CD4-positive, alpha-beta T cell treated with Interleukin-12 subunit alpha and Interleukin-12 subunit beta, for 1 hour (primary cell): ENCODE data around the gene TMEM132E.

Experiments used
- DNase-seq: peaks from one replicate; pipeline ENCODE4 v3.0.0-alpha.2; 2020

TMEM132E gene

DNA sequence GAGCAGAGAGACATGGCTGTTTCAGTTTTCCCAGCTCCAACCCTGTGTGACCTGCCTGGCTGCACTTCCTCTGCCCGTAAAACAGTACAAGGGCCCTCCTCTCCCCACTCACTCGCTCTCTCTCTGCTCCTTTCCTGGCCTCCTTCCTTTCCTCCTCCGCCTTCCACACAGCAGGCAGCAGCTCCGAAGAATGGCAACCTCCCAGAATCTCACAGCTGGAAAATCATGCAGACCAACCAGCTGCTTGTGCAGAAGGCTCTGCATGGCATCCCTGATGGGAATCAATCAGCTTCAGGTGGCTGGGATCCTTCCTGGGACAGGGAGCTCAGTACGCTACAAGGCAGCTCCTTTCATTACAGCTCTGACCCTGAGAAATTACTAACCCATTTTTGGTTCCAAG lies 27.4 kb downstream of the TMEM132E start:
- DNase-seq, result no peak

DNA sequence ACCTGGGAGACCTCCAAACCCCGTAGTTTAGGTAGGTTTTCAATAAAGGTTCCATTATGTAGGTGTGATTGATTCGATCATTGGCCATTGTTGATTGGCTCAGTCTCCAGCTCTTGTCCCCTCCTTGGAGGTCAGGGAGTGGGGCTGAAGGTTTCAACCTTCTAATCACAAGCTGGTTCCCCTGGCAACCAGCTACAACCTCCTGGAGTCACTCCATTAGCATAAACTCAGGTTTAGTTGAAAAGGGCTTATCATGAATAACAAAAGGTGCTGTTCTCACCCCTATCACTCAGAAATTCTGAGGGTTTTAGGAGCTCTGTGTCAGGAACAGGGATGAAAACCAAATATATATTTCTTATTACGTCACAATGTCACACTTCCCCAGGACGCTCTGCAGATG lies 28.5 kb downstream of the TMEM132E start:
- DNase-seq, result no peak

- no peak for DNase-seq
Measured at GRCh38 chr17:34609210-34609609, 29.8 kb downstream of the TMEM132E start.

DNA sequence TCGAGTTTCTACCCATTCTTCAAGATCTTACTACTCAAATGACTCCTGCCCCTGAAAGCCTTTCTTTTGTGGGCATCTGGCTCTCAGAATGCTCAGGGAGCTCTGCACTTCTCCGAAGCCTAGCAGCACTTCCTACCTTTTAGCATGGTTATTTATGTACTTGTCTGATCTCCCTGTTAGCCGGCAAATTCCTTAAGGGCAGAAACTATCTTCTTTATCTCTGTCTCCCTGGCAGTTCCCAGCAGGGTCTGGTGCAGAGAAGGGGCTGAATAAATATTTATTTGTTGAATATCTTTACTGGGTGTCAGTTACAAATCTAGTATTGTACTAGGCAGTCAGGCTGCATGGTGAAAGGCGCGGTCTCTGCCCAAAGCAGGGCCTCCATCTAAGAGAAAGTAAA lies 30.7 kb downstream of the TMEM132E start:
- no peak for DNase-seq

DNA sequence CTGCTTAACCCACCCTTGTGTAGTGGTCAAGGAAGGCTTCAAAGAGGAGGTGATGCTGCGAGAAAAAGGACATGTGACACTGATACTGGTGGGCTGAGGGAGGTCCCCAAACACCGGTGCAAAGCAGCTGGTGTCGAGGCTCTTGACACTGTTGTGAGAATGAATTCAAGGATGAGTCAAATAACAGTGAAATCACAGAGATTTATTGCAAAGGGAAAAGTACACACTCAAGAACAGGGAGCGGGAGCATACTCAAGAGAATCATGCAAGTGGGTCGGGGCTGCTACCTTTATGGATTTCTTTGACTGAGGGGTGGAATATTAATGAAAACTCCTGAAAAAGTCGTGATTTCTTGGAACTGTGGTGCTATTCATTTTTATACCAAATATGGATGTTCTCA lies 31.1 kb downstream of the TMEM132E start:
- DNase-seq, result no peak

GRCh38 chr17:34613064-34614019 lies 34.0 kb downstream of the TMEM132E start:
- no peak for DNase-seq

DNA sequence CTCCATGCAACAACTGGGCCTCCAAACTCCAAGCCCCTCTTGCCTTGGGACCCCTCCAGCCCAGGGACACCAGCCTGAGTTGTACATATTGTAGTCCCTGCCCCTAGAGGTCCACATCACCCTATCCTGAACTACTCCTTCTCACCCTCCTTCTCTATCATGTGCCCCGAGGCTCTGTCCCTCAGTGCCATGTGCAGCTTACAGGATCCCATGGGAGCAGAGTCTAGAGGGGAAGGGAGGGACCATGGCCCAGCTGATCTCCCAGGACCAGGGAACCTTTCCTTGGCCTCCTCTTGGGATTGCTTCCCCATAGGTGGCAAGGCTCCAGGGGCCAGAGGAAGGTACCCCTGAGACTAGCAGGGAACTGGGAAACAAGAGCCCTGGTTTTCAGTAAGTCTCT lies 35.3 kb downstream of the TMEM132E start:
- DNase-seq, result no peak

GRCh38 chr17:34615326-34615725 lies 35.9 kb downstream of the TMEM132E start:
- no peak for DNase-seq

GRCh38 chr17:34616148-34616547 lies 36.8 kb downstream of the TMEM132E start:
- no peak for DNase-seq

DNA sequence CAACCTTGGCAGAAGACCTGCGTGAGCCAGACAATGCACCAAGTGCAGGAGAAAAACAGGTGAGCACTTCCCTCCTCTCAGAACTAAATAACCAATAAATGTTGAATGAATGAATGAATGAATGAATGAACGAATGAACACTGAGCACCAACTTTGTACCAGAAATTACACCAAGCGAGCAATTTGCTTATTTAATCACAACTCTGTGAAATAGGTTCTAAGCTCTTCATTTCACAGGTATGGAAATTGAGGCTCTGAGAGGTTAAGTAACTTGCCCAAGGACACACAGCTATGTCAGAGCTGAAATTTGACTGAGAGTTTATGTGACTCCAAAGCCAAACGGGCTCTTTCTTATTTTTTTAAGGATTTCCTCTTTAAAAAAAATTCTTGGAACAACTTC lies 38.0 kb downstream of the TMEM132E start:
- DNase-seq, result no peak

- DNase-seq, result no peak
Measured at GRCh38 chr17:34619687-34620217, 40.4 kb downstream of the TMEM132E start.

DNA sequence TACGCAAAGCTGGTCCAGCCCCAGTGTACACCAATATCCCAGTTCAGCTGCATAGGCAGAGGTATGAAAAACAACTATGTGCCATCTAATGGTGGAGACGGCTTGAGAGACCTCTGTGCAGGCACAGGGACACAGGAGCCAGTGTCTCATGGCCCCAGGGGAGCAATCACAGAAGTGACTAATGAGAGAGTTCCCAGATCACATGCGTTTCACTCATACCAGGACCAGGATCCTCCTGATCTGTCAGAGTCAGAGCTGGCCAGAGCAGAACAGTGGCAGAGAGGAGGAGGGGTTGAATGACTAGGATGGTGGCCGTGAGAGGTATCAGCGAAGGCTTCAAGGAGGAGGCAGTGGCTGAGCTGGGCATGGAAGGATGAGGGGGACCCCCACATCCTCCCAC lies 41.1 kb downstream of the TMEM132E start:
- no peak for DNase-seq

GRCh38 chr17:34622862-34623623 lies 43.7 kb downstream of the TMEM132E start:
- DNase-seq, result no peak

- no peak for DNase-seq
Measured at GRCh38 chr17:34623856-34624766, 44.7 kb downstream of the TMEM132E start.

DNA sequence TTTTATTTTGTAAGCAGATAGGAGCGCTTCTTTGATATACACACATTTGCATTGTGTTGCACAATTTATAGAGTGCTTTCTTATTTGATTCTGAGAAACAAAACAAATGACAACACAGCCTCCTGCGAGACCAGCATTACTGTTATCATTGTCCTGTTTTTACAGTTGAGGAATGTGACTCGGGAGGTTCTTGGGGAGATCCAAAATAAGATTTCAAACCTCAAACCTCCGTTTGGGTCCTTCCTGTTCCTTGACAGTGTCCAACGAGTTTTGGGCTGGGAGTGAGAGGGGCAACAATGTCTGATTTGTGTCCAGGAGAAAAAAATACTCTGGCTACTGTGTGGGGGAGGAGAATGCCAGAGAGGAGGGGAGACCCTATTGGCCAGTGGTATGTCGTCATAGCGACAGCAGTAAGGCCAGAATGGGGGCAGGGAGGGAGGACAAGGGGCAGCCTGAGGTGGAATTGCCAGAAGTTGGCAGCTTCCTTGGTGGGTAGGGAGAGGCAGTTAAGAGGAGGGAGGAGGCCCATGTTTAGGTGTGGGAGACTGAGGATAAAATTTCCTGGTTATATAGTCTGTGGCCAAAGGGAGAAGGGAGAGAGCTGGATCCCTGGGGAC lies 45.5 kb downstream of the TMEM132E start:
- DNase-seq, result no peak

DNA sequence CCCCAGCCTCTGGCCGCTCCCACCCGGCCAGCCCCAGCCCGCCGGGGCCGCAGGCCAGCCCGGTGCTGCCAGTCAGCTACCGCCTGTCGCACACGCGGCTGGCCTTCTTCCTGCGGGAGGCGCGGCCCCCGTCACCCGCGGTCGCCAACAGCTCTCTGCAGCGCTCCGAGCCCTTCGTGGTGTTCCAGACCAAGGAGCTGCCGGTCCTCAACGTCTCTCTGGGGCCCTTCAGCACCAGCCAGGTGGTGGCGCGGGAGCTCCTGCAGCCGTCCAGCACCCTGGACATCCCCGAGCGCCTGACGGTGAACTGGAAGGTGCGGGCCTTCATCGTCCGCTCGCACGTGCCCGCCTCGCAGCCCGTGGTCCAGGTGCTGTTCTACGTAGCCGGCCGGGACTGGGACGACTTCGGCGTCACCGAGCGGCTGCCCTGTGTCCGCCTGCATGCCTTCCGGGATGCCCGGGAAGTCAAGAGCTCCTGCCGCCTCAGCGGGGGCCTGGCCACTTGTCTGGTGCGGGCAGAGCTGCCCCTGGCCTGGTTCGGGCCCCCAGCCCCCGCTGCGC lies 46.8 kb downstream of the TMEM132E start:
- no peak for DNase-seq

GRCh38 chr17:34628879-34629278 lies 49.5 kb downstream of the TMEM132E start:
- no peak for DNase-seq

- DNase-seq, result no peak
Measured at GRCh38 chr17:34633351-34633750, 54.0 kb downstream of the TMEM132E start.

DNA sequence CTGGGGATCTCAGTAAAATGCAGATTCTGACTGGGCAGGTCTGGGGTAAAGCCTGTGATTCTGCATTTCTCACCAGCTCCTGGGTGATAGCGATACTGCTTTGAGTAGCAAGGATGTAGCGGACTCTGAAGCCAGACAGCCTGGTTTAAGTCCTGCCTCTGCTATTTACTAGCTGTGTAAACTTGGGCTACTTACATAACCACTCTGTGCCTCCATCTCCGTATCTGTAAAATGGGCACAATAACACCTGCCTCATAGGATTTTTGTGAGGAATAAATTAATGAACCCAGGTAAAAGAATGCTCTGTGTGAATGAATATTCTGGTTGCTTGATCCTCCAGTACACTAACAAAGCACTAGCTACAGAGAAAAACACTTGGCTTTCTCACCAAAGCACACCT lies 54.4 kb downstream of the TMEM132E start:
- DNase-seq, result no peak

DNA sequence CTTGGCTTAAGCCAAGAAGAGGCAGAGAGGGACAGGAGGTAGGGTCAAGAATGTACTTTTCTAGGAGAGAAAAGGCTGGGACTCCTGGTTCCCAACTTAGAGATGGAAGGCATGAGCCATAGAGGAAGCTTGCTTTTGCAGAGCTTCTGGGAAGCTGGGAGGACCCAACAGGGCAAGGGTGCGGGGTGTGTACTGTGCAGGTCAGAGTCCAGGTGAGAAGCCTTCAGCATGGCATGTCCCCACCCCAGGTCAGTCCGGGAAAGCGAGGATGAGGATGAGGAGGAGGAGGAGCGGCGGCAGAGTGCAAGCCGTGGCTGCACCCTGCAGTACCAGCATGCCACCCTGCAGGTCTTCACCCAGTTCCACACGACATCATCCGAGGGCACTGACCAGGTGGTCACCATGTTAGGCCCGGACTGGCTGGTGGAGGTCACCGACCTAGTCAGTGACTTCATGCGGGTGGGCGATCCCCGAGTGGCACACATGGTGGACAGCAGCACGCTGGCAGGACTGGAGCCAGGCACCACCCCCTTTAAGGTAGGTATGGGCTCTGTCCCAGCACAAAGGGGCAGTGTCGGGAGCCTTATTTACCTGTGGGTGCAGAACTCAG lies 55.3 kb downstream of the TMEM132E start:
- DNase-seq, result no peak

DNA sequence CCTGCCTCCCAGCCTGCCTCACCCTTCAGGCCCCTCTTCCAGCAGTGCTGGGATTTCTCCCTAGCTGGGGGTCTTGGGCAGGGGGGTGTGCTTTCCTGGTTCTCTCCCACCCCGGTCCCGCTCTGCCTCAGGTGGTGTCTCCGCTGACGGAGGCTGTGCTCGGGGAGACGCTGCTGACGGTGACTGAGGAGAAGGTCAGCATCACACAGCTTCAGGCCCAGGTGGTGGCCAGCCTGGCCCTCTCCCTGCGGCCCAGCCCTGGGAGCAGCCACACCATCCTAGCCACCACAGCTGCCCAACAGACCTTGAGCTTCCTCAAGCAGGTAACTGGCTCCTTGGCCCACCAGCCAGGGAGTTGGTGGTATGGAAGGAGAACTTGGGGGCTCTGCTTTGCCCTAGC lies 56.5 kb downstream of the TMEM132E start:
- no peak for DNase-seq
